HFFc6 (cell line): Measurements from ENCODE around the gene INSYN1. TPM values are rescaled to one million over a fixed set of nuclear protein-coding genes. Genes with fewer than 3 reads are reported as not detected.

Experiments used
- DNase-seq: peaks from one replicate; pipeline ENCODE4 v3.0.0-alpha.2; 2018
- H3K27ac Mint-ChIP-seq: 2 replicates; pipeline ENCODE4 v1.8.0; 2020; ENCODE audit warnings: mild to moderate bottlenecking, mixed read lengths
- H3K27me3 Mint-ChIP-seq: 2 replicates; pipeline ENCODE4 v1.8.0; 2021; ENCODE audit warnings: mild to moderate bottlenecking, moderate library complexity, mixed read lengths; ENCODE audit not compliant: insufficient read depth
- H3K36me3 Mint-ChIP-seq: 2 replicates; pipeline ENCODE4 v1.8.0; 2021; ENCODE audit warnings: low read depth, mixed read lengths
- H3K4me1 Mint-ChIP-seq: 2 replicates; pipeline ENCODE4 v1.8.0; 2020; ENCODE audit warnings: low read depth, mixed read lengths
- H3K4me3 Mint-ChIP-seq: 2 replicates; pipeline ENCODE4 v1.8.0; 2020; ENCODE audit warnings: mild to moderate bottlenecking, moderate library complexity, mixed read lengths
- H3K9me3 Mint-ChIP-seq: 2 replicates; pipeline ENCODE4 v1.8.0; 2020; ENCODE audit warnings: mild to moderate bottlenecking, mixed read lengths
- total RNA-seq, 6 experiments: library from RNA; stranded (reverse); fragmentation: NEBNext Ultra II Directional; extraction: Animal tissue kit (Norgen Biotek cat#: 25700); gene quantifications; 2 replicates in 1 of 6; 3 replicates in 5 of 6; pipeline ENCODE4 v1.2.3, GENCODE V29; 2021
- TF ChIP-seq, protein P1 (sequence below): fragments of 200-600 bp; sonication (generic); IDR thresholded peaks from 2 replicates; pipeline ENCODE4 v1.5.0; 2021; ENCODE audit warnings: antibody characterized with exemption, mild to moderate bottlenecking

INSYN1 gene
- total RNA-seq, 6 experiments from 2014 or later: 0.15 to 1.3 (median 0.28) TPM

DNA sequence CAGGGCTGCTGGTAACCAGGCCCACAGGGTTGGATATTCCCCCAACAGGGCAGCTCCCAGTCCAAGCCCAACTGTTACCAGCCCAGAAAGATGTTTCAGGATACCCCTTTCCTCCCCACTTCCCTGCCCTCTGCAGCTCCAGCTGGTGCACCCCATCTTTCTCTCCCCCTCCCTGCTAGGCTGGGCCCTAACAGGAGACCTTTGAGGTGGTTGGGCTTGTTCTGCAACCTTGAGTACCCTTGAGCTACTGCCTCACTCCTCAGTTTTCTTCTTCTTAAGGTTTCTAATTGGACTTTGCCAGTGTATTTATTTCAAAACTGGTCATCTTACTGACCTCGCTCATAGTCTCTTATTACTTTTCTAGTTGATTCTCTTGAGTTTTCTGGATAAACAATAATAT, 16.9 kb upstream of the INSYN1 start:
- no peak for DNase-seq
- Mint-ChIP-seq H3K9me3 (no peaks in the 10 kb centered on the region), H3K4me1 (peaks cover 8% of the 10 kb centered on the region), H3K27me3 (peaks cover 39% of the 10 kb centered on the region), H3K27ac (no peak overlapping the region), H3K36me3 (no peaks in the 10 kb centered on the region), H3K4me3 (no peak overlapping the region)
- TF ChIP-seq, protein P1, sequence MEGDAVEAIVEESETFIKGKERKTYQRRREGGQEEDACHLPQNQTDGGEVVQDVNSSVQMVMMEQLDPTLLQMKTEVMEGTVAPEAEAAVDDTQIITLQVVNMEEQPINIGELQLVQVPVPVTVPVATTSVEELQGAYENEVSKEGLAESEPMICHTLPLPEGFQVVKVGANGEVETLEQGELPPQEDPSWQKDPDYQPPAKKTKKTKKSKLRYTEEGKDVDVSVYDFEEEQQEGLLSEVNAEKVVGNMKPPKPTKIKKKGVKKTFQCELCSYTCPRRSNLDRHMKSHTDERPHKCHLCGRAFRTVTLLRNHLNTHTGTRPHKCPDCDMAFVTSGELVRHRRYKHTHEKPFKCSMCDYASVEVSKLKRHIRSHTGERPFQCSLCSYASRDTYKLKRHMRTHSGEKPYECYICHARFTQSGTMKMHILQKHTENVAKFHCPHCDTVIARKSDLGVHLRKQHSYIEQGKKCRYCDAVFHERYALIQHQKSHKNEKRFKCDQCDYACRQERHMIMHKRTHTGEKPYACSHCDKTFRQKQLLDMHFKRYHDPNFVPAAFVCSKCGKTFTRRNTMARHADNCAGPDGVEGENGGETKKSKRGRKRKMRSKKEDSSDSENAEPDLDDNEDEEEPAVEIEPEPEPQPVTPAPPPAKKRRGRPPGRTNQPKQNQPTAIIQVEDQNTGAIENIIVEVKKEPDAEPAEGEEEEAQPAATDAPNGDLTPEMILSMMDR: no peak

DNA sequence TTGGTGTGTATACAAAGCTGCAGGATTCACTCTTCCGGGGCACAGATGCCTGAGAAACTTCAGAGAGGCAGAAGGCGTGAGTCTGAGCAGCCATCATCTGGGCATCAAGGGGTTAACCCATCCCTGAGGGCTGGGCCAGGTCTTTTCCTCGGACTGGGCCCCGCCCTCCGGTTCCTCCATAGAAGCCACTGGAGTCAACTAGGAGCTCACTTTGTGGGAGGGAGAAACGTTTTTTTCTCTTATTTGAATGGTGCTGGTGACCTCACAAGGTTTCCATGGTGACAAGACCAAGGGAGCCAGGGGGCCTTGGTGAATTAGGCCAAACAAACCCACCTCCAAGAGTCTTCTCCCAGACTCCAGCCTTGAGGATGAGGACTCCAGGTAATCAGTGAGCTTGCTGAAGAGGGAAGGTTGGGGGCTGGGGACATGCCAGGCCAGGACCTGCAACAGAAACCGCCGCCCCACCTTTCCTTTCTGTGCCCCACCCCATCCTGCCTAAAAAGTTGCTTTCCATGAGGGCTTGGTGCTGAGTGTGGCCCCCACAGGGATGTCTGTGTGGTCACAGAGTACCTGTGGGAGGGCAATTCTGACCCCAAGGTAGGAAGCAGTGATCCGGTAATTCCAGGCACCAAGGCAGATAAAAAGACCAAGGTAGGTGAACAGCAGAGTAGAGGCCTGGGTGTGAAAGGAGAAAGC, 14.8 kb upstream of the INSYN1 start:
- H3K4me1 Mint-ChIP-seq: no peaks in the 10 kb centered on the region
- H3K9me3 Mint-ChIP-seq: no peaks in the 10 kb centered on the region
- no peaks in the 10 kb centered on the region for H3K36me3 Mint-ChIP-seq
- DNase-seq: no peak
- H3K4me3 Mint-ChIP-seq: no peak overlapping the region
- no peak overlapping the region for H3K27ac Mint-ChIP-seq
- H3K27me3 Mint-ChIP-seq: peaks cover 40% of the 10 kb centered on the region
- TF ChIP-seq, protein P1: no peak

GRCh38 chr15:73766598-73766997, 13.4 kb upstream of the INSYN1 start:
- H3K27me3 Mint-ChIP-seq: peaks cover 33% of the 10 kb centered on the region
- H3K27ac Mint-ChIP-seq: no peak overlapping the region
- TF ChIP-seq, protein P1: no peak
- H3K4me1 Mint-ChIP-seq: no peaks in the 10 kb centered on the region
- no peak for DNase-seq
- no peak overlapping the region for H3K4me3 Mint-ChIP-seq
- H3K9me3 Mint-ChIP-seq: no peaks in the 10 kb centered on the region
- no peaks in the 10 kb centered on the region for H3K36me3 Mint-ChIP-seq

DNA sequence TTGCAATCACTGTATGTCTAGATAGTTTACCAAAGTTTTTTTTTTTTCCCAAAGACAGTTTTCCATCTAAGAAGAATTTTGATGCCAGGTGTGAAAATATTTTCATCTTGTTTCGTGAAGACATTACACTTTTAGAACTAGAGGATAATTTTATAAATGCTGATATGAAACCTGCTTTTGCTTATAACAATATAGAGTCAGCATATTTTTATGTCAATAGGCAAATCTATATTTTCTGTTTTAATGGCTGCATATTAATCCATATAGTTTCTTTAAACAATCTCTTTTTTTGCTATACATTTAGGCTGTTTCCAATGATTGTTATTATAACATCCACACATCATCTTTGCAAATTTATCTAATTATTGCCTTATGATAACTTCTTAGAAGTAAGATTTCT, 12.6 kb upstream of the INSYN1 start:
- Mint-ChIP-seq H3K27me3 (peaks cover 30% of the 10 kb centered on the region), H3K4me1 (no peaks in the 10 kb centered on the region), H3K9me3 (no peaks in the 10 kb centered on the region), H3K36me3 (no peaks in the 10 kb centered on the region), H3K27ac (no peak overlapping the region), H3K4me3 (no peak overlapping the region)
- DNase-seq: no peak
- TF ChIP-seq, protein P1: no peak

DNA sequence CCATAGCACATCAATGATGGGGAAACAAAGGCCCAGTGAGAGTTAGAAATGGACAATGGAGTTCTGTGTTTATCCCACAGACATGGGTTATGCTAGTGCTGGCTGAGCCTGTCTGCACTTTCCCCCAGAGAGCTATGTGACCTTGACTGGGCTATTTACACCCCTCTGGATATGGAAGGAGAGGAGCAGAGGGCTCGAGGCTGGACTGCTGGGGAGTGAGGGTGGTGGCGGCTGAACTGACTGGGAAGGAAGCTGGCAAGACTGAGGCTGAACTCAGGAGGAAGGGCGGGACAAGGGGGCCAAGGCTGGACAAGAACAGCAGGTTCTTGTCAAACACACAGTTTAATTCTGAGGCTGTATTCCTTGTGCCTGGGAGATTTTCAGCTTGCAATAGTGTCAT, 10.8 kb upstream of the INSYN1 start:
- Mint-ChIP-seq H3K4me3 (no peak overlapping the region), H3K9me3 (no peaks in the 10 kb centered on the region), H3K4me1 (no peaks in the 10 kb centered on the region), H3K36me3 (no peaks in the 10 kb centered on the region), H3K27ac (no peak overlapping the region), H3K27me3 (peaks cover 23% of the 10 kb centered on the region)
- DNase-seq: no peak
- TF ChIP-seq, protein P1: no peak
